HepG2 (cell line): ENCODE measurements around the gene RRBP1. TPM values are rescaled to one million over a fixed set of nuclear protein-coding genes. Genes with fewer than 3 reads are reported as not detected.

Experiments
- AHR ChIP-seq: IDR thresholded peaks from 2 replicates; pipeline ENCODE4 v1.6.1; 2018; ENCODE audit warnings: missing genetic modification reagents, missing compliant biosample characterization
- ERF ChIP-seq: IDR thresholded peaks from 2 replicates; pipeline ENCODE4 v1.6.1; 2018; ENCODE audit warnings: missing biosample characterization, missing genetic modification reagents
- FOSL2 ChIP-seq: sonication (generic); formaldehyde crosslinking; IDR thresholded peaks from 2 replicates; pipeline ENCODE4 v1.4.0; 2020; ENCODE audit warnings: missing genetic modification reagents
- KLF16 ChIP-seq, 2 experiments: sonication (generic) in 1 of 2; formaldehyde crosslinking in 1 of 2; IDR thresholded peaks; 2 replicates each; pipeline versions ENCODE4 v1.6.1 to v1.8.0; 2016 to 2023; ENCODE audit warnings: missing genetic modification reagents in 2 of 2, missing compliant biosample characterization in 1 of 2
- POLR2AphosphoS5 ChIP-seq: IDR thresholded peaks from 2 replicates; pipeline ENCODE4 v1.6.1; 2012; ENCODE audit warnings: low read depth, low read length
- RARA ChIP-seq: IDR thresholded peaks from 2 replicates; pipeline ENCODE4 v1.6.1; 2016; ENCODE audit warnings: missing genetic modification reagents, missing compliant biosample characterization
- TEAD3 ChIP-seq: optimal IDR thresholded peaks from 2 replicates; pipeline ENCODE3; 2016; ENCODE audit warnings: borderline replicate concordance
- ZNF292 ChIP-seq: sonication (generic); formaldehyde crosslinking; IDR thresholded peaks from 2 replicates; pipeline ENCODE4 v1.8.1; 2022; ENCODE audit warnings: mild to moderate bottlenecking, low read depth, missing genetic modification reagents, borderline replicate concordance
- polyA plus RNA-seq, 8 experiments: library from polyadenylated mRNA; depleted of rRNA in 3 of 8; stranded (reverse) in 7 of 8; unstranded in 1 of 8; fragments of >200 nt; fragmentation: Illumina TruSeq in 4 of 8; extraction: Trizol in 4 of 8; gene quantifications; 2 replicates each; pipeline versions ENCODE4 v1.2.1 to v1.2.3, GENCODE V29; 2011 to 2016; ENCODE audit warnings: low read depth in 4 of 8, missing spikeins in 1 of 8, mixed read lengths in 1 of 8; ENCODE audit not compliant: insufficient read depth in 1 of 8
- total RNA-seq, 5 experiments: library from RNA; depleted of rRNA; stranded (reverse); fragments of >200 nt; fragmentation: Illumina TruSeq; extraction: Trizol; gene quantifications; 2 replicates each; pipeline ENCODE4 v1.2.3, GENCODE V29; 2016; ENCODE audit warnings: low read depth in 1 of 5
- TF ChIP-seq, protein P1 (sequence below): sonication (generic); formaldehyde crosslinking; IDR thresholded peaks from 2 replicates; pipeline ENCODE4 v1.5.1; 2020; ENCODE audit warnings: mild to moderate bottlenecking, missing genetic modification reagents, borderline replicate concordance
- TF ChIP-seq, protein P2 (sequence below): sonication (generic); formaldehyde crosslinking; IDR thresholded peaks from 2 replicates; pipeline ENCODE4 v1.5.0; 2020; ENCODE audit warnings: mild to moderate bottlenecking, missing genetic modification reagents, borderline replicate concordance
- TF ChIP-seq, protein P3 (sequence below): sonication (generic); formaldehyde crosslinking; IDR thresholded peaks from 2 replicates; pipeline ENCODE4 v1.4.0; 2020; ENCODE audit warnings: mild to moderate bottlenecking, missing genetic modification reagents, borderline replicate concordance
- TF ChIP-seq, protein P4 (sequence below): sonication (generic); formaldehyde crosslinking; IDR thresholded peaks from 2 replicates; pipeline ENCODE4 v1.4.0; 2020; ENCODE audit warnings: mild to moderate bottlenecking, missing genetic modification reagents
- TF ChIP-seq, protein P5 (sequence below): IDR thresholded peaks from 2 replicates; pipeline ENCODE4 v1.6.1; 2016; ENCODE audit warnings: mild to moderate bottlenecking, missing biosample characterization, missing genetic modification reagents

The RRBP1 gene
- total and polyA plus RNA-seq, 2 of the 13 experiments (the other 11 are each of a cell fraction or from before 2014, with no cell fraction given) = 150 to 222 TPM

DNA sequence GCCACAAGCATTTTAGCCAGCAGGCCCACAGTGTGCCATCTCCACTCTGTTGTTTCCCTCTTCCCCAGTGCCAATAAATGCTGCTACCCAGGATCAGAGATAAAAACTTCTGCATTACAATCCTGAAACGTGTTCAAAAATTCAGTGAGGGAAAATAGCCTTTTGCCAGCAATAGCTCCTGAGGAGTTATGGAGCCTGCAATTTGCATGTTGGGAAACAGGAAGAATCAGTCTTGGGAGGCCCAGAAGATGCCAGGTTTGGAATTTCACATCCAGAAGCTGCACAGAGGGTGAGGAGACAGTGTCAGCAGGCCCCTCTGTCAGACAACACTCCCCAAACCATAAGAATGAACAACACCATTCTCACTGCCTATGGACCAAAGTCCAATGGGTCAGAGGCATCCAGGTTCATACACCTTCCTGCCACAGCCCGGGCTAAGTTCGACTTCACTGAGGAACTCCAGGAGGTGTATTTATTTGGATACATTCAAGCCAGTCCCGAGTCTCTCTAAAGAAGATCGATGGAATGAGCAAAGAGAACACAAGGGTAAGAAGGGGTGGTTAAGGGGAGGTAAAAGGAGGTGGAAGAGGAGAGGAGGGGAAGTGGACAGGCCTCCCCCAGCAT is 20.8 kb downstream of the RRBP1 start (continued):
- TF ChIP-seq, protein P1, sequence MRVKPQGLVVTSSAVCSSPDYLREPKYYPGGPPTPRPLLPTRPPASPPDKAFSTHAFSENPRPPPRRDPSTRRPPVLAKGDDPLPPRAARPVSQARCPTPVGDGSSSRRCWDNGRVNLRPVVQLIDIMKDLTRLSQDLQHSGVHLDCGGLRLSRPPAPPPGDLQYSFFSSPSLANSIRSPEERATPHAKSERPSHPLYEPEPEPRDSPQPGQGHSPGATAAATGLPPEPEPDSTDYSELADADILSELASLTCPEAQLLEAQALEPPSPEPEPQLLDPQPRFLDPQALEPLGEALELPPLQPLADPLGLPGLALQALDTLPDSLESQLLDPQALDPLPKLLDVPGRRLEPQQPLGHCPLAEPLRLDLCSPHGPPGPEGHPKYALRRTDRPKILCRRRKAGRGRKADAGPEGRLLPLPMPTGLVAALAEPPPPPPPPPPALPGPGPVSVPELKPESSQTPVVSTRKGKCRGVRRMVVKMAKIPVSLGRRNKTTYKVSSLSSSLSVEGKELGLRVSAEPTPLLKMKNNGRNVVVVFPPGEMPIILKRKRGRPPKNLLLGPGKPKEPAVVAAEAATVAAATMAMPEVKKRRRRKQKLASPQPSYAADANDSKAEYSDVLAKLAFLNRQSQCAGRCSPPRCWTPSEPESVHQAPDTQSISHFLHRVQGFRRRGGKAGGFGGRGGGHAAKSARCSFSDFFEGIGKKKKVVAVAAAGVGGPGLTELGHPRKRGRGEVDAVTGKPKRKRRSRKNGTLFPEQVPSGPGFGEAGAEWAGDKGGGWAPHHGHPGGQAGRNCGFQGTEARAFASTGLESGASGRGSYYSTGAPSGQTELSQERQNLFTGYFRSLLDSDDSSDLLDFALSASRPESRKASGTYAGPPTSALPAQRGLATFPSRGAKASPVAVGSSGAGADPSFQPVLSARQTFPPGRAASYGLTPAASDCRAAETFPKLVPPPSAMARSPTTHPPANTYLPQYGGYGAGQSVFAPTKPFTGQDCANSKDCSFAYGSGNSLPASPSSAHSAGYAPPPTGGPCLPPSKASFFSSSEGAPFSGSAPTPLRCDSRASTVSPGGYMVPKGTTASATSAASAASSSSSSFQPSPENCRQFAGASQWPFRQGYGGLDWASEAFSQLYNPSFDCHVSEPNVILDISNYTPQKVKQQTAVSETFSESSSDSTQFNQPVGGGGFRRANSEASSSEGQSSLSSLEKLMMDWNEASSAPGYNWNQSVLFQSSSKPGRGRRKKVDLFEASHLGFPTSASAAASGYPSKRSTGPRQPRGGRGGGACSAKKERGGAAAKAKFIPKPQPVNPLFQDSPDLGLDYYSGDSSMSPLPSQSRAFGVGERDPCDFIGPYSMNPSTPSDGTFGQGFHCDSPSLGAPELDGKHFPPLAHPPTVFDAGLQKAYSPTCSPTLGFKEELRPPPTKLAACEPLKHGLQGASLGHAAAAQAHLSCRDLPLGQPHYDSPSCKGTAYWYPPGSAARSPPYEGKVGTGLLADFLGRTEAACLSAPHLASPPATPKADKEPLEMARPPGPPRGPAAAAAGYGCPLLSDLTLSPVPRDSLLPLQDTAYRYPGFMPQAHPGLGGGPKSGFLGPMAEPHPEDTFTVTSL (CRISPR knock-in tag) = peak; percentile 42; the same call in 1 of the 2 replicates
- peak; percentile 69 for TF ChIP-seq RARA
- no peak for TF ChIP-seq AHR (CRISPR knock-in tag)
- TF ChIP-seq, protein P2, sequence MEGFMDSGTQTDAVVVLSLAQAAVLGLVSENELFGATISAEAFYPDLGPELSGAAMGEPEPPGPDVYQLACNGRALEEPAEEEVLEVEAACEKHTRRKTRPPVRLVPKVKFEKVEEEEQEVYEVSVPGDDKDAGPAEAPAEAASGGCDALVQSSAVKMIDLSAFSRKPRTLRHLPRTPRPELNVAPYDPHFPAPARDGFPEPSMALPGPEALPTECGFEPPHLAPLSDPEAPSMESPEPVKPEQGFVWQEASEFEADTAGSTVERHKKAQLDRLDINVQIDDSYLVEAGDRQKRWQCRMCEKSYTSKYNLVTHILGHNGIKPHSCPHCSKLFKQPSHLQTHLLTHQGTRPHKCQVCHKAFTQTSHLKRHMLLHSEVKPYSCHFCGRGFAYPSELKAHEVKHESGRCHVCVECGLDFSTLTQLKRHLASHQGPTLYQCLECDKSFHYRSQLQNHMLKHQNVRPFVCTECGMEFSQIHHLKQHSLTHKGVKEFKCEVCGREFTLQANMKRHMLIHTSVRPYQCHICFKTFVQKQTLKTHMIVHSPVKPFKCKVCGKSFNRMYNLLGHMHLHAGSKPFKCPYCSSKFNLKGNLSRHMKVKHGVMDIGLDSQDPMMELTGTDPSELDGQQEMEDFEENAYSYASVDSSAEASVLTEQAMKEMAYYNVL (CRISPR knock-in tag) = peak; percentile 55; the same call in 1 of the 2 replicates
- TF ChIP-seq POLR2AphosphoS5 = peak; percentile 22; the same call in 1 of the 2 replicates
- TF ChIP-seq, protein P3, sequence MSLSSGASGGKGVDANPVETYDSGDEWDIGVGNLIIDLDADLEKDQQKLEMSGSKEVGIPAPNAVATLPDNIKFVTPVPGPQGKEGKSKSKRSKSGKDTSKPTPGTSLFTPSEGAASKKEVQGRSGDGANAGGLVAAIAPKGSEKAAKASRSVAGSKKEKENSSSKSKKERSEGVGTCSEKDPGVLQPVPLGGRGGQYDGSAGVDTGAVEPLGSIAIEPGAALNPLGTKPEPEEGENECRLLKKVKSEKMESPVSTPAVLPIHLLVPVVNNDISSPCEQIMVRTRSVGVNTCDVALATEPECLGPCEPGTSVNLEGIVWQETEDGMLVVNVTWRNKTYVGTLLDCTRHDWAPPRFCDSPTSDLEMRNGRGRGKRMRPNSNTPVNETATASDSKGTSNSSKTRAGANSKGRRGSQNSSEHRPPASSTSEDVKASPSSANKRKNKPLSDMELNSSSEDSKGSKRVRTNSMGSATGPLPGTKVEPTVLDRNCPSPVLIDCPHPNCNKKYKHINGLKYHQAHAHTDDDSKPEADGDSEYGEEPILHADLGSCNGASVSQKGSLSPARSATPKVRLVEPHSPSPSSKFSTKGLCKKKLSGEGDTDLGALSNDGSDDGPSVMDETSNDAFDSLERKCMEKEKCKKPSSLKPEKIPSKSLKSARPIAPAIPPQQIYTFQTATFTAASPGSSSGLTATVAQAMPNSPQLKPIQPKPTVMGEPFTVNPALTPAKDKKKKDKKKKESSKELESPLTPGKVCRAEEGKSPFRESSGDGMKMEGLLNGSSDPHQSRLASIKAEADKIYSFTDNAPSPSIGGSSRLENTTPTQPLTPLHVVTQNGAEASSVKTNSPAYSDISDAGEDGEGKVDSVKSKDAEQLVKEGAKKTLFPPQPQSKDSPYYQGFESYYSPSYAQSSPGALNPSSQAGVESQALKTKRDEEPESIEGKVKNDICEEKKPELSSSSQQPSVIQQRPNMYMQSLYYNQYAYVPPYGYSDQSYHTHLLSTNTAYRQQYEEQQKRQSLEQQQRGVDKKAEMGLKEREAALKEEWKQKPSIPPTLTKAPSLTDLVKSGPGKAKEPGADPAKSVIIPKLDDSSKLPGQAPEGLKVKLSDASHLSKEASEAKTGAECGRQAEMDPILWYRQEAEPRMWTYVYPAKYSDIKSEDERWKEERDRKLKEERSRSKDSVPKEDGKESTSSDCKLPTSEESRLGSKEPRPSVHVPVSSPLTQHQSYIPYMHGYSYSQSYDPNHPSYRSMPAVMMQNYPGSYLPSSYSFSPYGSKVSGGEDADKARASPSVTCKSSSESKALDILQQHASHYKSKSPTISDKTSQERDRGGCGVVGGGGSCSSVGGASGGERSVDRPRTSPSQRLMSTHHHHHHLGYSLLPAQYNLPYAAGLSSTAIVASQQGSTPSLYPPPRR = peak; percentile 63; the same call in 1 of the 2 replicates
- TF ChIP-seq, protein P4, sequence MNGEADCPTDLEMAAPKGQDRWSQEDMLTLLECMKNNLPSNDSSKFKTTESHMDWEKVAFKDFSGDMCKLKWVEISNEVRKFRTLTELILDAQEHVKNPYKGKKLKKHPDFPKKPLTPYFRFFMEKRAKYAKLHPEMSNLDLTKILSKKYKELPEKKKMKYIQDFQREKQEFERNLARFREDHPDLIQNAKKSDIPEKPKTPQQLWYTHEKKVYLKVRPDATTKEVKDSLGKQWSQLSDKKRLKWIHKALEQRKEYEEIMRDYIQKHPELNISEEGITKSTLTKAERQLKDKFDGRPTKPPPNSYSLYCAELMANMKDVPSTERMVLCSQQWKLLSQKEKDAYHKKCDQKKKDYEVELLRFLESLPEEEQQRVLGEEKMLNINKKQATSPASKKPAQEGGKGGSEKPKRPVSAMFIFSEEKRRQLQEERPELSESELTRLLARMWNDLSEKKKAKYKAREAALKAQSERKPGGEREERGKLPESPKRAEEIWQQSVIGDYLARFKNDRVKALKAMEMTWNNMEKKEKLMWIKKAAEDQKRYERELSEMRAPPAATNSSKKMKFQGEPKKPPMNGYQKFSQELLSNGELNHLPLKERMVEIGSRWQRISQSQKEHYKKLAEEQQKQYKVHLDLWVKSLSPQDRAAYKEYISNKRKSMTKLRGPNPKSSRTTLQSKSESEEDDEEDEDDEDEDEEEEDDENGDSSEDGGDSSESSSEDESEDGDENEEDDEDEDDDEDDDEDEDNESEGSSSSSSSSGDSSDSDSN (CRISPR knock-in tag) = no peak
- TF ChIP-seq TEAD3 (CRISPR knock-in tag) = peak; percentile 71
- peak; percentile 43; the same call in 1 of the 2 replicates for TF ChIP-seq FOSL2 (CRISPR knock-in tag)
- TF ChIP-seq, protein P5, sequence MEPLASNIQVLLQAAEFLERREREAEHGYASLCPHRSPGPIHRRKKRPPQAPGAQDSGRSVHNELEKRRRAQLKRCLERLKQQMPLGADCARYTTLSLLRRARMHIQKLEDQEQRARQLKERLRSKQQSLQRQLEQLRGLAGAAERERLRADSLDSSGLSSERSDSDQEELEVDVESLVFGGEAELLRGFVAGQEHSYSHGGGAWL = no peak
- TF ChIP-seq KLF16 (CRISPR knock-in tag; IDR thresholded peaks at IDR 0.05) = 0 out of 4 replicates have a peak, but pooled peaks of 1 of the 2 experiments have one; percentile 25
- peak; percentile 32; the same call in 1 of the 2 replicates for TF ChIP-seq ERF (CRISPR knock-in tag)
- peak; percentile 61; the same call in 1 of the 2 replicates for TF ChIP-seq ZNF292 (CRISPR knock-in tag)
